Calu3 (cell line): Measurements from ENCODE around the gene SLC17A8. TPM values are rescaled to one million over a fixed set of nuclear protein-coding genes. Genes with fewer than 3 reads are reported as not detected.

Source experiments
- BruUV-seq: library from RNA; stranded (reverse); fragments of 400-500 nt; replicated peaks from 2 replicates; lab custom pipeline; 2021; lab: Mats Ljungman, UMichigan
- CTCF ChIA-PET: fragments of 300-600 bp; sonication (Branson Sonifier 250); formaldehyde crosslinking; loops from one replicate; lab custom pipeline; 2022; ENCODE audit warnings: antibody characterized with exemption; lab: Charles Lee
- DNase-seq: peaks from one replicate; pipeline ENCODE4 v3.0.0; 2022
- H3K27ac Mint-ChIP-seq: one replicate; pipeline ENCODE4 v1.8.0; 2022; ENCODE audit warnings: mixed read lengths; ENCODE audit not compliant: unreplicated experiment
- H3K27me3 Mint-ChIP-seq: one replicate; pipeline ENCODE4 v1.8.0; 2022; ENCODE audit warnings: mixed read lengths; ENCODE audit not compliant: unreplicated experiment
- H3K36me3 Mint-ChIP-seq: one replicate; pipeline ENCODE4 v1.8.0; 2022; ENCODE audit warnings: mild to moderate bottlenecking, moderate library complexity, mixed read lengths; ENCODE audit not compliant: insufficient read depth, unreplicated experiment
- H3K4me1 Mint-ChIP-seq: one replicate; pipeline ENCODE4 v1.8.0; 2022; ENCODE audit warnings: mild to moderate bottlenecking, low read depth, mixed read lengths; ENCODE audit not compliant: unreplicated experiment
- H3K4me3 Mint-ChIP-seq: one replicate; pipeline ENCODE4 v1.8.0; 2022; ENCODE audit warnings: mild to moderate bottlenecking, low read depth, moderate library complexity, mixed read lengths; ENCODE audit not compliant: unreplicated experiment
- H3K9me3 Mint-ChIP-seq: one replicate; pipeline ENCODE4 v1.8.0; 2022; ENCODE audit warnings: low read depth, mixed read lengths; ENCODE audit not compliant: unreplicated experiment
- intact Hi-C: fragments of 100-400 bp; cut with micrococcal nuclease; formaldehyde crosslinking; loops from one replicate; pipeline ENCODE4 v1.10.0; 2022; ENCODE audit not compliant: unreplicated experiment
- total RNA-seq: library from RNA; stranded (reverse); gene quantifications from 2 replicates; pipeline ENCODE4 v1.2.3, GENCODE V29; 2022
- TF ChIP-seq, protein P1 (sequence below): fragments of 200-600 bp; IDR thresholded peaks from one replicate; pipeline ENCODE4 v1.8.0; 2022; ENCODE audit warnings: antibody characterized with exemption; ENCODE audit not compliant: unreplicated experiment

SLC17A8 gene
- total RNA-seq, 1 experiment from 2014 or later: not detected

- no peak overlapping the region for H3K4me3 Mint-ChIP-seq
Measured at GRCh38 chr12:100345020-100345767, 11.7 kb upstream of the SLC17A8 start.

GRCh38 chr12:100346660-100347059 lies 10.2 kb upstream of the SLC17A8 start:
- no peaks in the 10 kb centered on the region for H3K9me3 Mint-ChIP-seq
- DNase-seq: no peak
- H3K4me1 Mint-ChIP-seq: no peaks in the 10 kb centered on the region
- BruUV-seq: no TSS peak
- no peak overlapping the region for H3K4me3 Mint-ChIP-seq
- TF ChIP-seq, protein P1, sequence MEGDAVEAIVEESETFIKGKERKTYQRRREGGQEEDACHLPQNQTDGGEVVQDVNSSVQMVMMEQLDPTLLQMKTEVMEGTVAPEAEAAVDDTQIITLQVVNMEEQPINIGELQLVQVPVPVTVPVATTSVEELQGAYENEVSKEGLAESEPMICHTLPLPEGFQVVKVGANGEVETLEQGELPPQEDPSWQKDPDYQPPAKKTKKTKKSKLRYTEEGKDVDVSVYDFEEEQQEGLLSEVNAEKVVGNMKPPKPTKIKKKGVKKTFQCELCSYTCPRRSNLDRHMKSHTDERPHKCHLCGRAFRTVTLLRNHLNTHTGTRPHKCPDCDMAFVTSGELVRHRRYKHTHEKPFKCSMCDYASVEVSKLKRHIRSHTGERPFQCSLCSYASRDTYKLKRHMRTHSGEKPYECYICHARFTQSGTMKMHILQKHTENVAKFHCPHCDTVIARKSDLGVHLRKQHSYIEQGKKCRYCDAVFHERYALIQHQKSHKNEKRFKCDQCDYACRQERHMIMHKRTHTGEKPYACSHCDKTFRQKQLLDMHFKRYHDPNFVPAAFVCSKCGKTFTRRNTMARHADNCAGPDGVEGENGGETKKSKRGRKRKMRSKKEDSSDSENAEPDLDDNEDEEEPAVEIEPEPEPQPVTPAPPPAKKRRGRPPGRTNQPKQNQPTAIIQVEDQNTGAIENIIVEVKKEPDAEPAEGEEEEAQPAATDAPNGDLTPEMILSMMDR: no peak
- no peaks in the 10 kb centered on the region for H3K36me3 Mint-ChIP-seq
- CTCF ChIA-PET: interaction anchor here (0.6 to 0.7 kb wide), 3 partner anchors 24 to 53 kb away, joined by 3 to 4 read pairs (median 3); no protein-coding TSS in a partner anchor
- no peak overlapping the region for H3K27ac Mint-ChIP-seq
- intact Hi-C loops: loop anchor here (5.0 kb wide), 1 partner anchor 321 kb away; no protein-coding TSS in a partner anchor
- H3K27me3 Mint-ChIP-seq: no peaks in the 10 kb centered on the region

More at GRCh38 chr12:100345020-100345767, 11.7 kb upstream of the SLC17A8 start:
- no peaks in the 10 kb centered on the region for H3K9me3 Mint-ChIP-seq
- BruUV-seq: no TSS peak
- no peaks in the 10 kb centered on the region for H3K27me3 Mint-ChIP-seq
- CTCF ChIA-PET: interaction anchor here (0.5 kb wide), 1 partner anchor 34 kb away, joined by 4 read pairs; no protein-coding TSS in a partner anchor
- no peak for DNase-seq
- no peaks in the 10 kb centered on the region for H3K36me3 Mint-ChIP-seq
- no peak overlapping the region for H3K27ac Mint-ChIP-seq
- no peaks in the 10 kb centered on the region for H3K4me1 Mint-ChIP-seq
- TF ChIP-seq, protein P1: no peak
- intact Hi-C loops: loop anchor here (5.0 kb wide), 1 partner anchor 322 kb away; no protein-coding TSS in a partner anchor

- Mint-ChIP-seq H3K36me3 (no peaks in the 10 kb centered on the region), H3K9me3 (no peaks in the 10 kb centered on the region), H3K4me1 (no peaks in the 10 kb centered on the region), H3K4me3 (no peak overlapping the region), H3K27ac (no peak overlapping the region), H3K27me3 (no peaks in the 10 kb centered on the region)
- TF ChIP-seq, protein P1: no peak
- intact Hi-C loops: loop anchor here (1.0 to 5.0 kb wide), 5 partner anchors 43 to 392 kb away; no protein-coding TSS in a partner anchor
- CTCF ChIA-PET: interaction anchor here (0.7 to 1.6 kb wide), 5 partner anchors 9 to 207 kb away, joined by 3 to 4 read pairs (median 4); no protein-coding TSS in a partner anchor
- BruUV-seq: no TSS peak
- no peak for DNase-seq
Measured at GRCh38 chr12:100348657-100349454, 8.0 kb upstream of the SLC17A8 start.

GRCh38 chr12:100359248-100359647 lies 2.4 kb downstream of the SLC17A8 start:
- H3K27me3 Mint-ChIP-seq: peaks cover 3% of the 10 kb centered on the region
- no peak overlapping the region for H3K4me3 Mint-ChIP-seq
- intact Hi-C loops: loop anchor here (10.0 kb wide), 1 partner anchor 966 kb away; no protein-coding TSS in a partner anchor
- TF ChIP-seq, protein P1: no peak
- peaks cover 25% of the 10 kb centered on the region for H3K4me1 Mint-ChIP-seq
- H3K9me3 Mint-ChIP-seq: no peaks in the 10 kb centered on the region
- H3K36me3 Mint-ChIP-seq: no peaks in the 10 kb centered on the region
- CTCF ChIA-PET: no interaction called here
- BruUV-seq: no TSS peak
- H3K27ac Mint-ChIP-seq: no peak overlapping the region
- no peak for DNase-seq
